GM19397 (cell line): ENCODE measurements around the gene TPD52L1.
A peak's percentile ranks its signal among the peaks of the same experiment; 100 is the strongest.

Source experiments
- ATAC-seq: cut with Tn5 transposase; IDR thresholded peaks from one replicate; pipeline ENCODE4 v1.9.1; 2021; ENCODE audit warnings: mild to moderate bottlenecking, moderate library complexity; ENCODE audit not compliant: unreplicated experiment

TPD52L1 gene

DNA sequence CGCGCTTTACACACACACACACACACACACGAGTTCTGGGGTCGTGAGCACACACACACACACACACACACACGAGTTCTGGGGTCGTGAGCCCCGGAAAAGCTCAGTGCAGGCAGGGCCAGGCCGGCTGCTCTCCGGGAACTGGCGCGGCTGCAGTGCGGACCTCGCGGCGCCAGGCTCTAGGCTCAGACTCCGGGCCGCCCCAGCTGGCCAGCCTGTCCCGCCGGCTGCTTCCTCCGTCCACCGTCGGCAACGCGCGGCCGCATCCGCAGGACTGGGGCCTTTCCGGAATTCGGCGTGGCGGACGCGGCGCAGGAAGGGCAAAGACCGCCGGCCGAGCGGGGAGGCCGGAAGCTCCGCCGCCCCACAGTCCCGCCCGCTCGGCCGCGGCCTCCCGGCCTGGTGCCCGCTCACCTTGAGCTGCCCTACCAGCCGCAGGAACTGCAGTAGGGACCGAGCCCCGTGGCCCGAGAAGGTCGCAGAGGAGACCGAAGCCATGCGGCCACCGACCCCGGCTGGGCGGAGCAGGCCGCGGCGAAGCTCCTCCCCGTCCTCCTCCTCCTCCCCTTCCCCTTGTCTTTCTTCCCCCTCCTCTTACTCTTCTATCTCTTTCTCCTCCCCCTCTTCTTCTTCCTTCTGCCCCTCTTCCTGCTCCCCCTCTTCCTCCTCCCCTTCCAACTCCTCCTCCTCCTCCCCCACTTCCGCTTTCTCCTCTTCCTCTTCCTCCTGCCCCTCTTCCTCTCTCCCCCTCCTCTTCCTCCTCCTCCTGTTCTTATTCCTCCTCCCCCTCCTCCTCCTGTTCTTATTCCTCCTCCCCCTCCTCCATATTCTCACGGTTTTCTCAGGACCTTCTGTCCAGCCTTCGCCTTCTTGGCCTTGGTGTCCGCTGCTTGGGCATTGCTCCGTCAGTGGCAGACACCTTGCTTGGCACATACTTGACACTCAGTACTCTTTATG is 148.1 kb downstream of the TPD52L1 start, which contains the start of gene HDDC2:
TSS of gene HDDC2 (minus strand) at position 533 of the 957 bp plus-strand sequence. CDS start at position 498, 35 bp downstream.
- peak; percentile 87 for ATAC-seq

DNA sequence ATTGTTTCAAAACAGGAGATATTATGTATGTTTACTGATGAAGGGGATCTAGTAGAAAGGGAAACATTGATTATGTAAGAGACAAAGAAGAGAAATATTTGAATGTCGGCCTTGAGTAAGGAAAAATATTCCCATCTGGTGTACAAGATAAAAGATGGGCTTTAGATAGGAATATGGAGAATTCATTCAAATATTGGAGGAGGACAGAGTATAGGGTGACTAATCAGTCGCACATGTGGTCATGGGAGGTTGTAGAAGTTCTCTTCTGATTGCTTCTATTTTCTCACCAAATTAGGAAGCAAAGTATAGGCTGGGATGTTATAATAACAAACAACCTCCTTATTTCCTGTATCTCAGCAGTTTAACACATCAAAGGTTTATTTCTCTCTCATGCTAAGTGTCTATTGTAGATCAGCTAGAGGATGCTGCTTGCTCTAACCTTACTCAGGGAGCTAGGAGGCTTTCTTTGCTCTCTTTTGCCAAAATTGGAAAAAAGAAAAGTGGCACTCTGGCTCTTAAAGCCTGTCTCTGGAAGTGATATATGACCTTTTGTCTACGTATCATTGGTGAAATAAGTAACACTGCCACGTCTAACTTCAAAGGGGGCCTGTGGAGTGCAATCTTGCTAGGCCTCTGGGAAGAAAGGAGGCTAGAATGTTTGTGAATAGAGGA is 149.4 kb downstream of the TPD52L1 start:
- ATAC-seq = no peak

DNA sequence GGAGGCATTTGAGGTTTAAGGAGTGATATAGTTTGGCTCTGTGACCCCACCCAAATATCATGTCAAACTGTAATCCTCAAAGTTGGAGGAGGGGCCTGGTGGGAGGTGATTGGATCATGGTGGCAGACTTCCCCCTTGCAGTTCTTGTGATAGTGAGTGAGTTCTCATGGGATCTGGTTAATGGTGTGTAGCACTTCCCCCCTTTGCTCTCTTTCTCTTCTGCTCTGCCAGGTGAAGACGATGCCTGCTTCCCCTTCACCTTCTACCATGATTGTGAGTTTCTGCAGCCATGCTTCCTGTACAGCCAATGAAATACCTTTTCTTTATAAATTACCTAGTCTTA is 149.9 kb downstream of the TPD52L1 start:
- no peak for ATAC-seq

DNA sequence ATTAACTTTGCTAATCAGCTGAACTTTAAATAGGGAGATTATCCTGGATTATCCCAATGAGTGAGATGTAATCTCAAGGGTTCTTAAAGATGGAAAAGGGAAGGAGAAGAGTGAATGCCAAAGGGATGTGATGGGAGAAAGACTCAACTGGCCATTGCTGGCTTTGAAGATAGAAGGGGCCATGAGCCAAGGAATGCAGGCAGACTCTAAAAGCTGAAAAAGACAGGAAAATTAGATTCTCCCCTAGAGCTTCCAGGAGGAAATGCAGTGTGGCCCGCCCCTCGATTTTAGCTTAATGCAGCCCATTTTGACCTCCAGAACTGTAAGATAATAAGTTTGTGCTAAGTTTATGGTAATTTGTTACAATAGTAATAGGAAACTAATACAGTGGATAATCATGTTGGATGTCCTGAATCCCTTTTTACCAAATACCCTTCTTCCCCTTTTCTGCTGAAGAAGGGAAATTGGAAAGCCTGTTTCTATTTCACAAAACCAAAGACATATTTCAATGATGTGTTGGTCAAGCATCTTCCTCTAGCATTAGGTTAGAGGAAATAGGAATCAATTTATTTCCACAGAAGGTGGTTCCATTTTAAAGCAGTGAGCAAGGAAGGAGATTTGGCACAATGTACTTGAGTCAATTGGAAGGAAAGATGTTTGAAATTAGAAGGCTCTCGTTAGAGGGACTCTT is 151.5 kb downstream of the TPD52L1 start:
- no peak for ATAC-seq

DNA sequence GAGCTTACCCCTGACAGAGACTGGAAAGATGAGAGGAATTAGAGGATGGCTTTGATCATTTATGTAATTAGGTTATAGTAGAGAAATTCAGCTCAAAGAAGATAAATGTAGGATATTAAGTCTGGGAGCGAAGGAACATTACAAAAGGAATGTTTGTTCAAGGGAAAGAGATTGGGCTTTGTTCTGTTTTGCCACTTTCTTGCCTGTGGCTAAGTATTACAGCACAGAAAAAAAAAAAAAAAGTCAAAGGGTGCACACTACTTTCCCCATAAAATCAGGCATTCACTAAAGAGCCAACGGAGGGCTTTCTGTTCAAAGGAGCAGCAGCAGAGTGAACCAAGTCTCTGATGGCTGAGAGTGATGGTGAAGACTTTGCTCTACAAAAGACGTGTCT is 153.2 kb downstream of the TPD52L1 start:
- no peak for ATAC-seq

DNA sequence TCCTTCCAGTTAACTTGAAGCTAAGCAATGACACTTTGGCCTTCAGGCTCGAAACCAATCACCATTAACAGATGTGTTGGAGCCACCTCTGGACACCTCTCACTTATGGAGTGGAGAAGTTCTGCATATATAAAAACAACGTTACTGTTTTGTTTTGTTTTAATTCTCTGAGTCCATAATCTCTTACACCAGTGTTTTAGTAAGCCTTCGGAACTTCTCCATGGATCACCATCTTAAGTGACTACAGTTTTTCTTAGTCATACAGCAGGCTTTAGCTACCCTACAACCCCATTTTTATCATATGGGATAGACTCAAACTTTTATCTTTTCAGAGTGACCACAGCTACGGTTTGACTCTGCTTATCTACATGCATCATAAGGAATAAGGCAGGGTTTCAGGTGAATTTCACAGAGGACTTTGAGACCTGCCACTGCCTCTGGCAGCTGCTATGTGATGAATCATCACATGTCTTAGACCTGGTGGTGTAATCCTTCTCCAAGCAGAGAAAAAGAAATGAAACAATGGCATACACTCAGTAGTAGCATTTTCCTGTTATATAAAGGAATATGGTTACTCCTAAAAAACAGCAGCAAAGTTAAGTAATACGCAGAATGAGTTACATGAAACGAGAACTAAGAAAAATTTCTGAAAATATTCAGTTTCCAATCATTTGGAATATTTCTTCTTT is 153.7 kb downstream of the TPD52L1 start:
- ATAC-seq = no peak

DNA sequence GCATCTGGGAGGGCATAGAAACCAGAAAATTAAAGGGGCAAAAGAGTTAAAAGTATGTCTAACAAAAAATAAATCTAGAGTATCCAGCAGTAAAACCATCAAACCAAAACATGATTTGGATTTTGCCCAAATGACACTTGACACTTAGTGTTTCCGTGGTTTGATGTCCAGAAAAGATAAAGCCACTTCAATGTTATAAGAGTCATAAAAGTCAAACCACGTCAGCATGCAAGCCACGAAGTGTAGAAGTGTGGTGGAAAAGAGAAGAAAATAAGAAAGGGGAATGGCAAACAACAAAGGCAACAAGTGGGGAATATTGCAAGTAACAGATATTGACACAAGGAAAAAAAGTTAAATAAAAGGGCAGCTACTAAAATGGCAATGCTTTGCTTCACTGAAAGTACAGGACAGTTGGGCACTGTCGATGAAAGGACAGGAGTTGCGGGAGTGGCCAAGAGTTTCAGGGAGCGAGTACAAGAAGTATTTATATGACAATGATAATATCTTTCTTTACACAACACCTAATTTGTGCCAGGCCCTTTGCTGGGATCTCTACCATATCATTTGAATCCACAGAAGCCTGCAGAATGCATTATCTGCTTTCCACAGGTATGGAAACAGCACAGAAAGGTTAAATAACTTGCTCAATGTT is 154.5 kb downstream of the TPD52L1 start:
- no peak for ATAC-seq

DNA sequence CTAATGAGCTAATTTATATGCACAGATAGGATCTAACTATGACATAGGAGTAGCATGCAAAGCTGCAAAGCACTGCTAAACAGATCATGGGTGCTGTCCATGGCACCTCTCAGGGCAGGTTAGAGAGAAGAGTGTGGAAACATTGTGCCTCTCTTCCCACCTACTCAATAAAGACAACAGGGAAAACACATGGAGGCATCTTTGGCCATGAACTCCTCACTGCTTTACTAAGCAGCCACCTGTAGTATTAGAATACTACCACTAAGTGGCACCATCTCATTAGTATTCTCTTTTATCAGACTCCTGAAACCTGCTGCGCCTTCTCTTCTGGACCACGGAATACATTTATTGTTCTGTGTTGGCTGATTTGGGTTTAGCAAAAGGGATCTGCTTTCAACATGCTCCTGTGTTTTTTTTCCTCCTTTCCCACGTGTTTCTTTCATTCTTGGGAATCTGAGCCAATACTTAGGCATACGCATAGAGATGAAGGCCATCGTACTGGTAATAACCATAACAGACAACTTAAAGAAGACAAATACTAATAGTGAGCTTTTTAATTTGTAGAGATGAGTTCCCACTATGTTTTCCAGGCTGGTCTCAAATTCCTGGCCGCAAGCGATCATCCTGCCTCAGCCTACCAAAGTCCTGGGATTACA is 157.5 kb downstream of the TPD52L1 start:
- no peak for ATAC-seq

DNA sequence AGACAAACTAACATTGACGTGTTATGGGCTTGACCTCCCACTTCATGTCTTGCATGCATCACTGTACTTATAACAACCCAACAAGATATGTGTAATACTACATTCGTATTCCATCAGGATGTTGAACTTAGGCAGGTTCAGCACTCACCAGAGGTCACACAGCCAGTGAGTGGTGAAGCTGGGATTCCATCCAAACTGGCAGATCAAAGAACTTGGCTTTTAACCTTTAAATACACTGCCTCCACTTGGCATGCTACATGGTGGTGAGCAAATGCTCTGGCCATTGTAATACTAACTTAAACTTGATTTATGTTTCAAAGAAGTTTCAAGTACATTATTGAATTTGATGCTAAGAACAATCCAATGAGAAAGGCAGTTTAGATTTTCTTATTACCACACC is 158.9 kb downstream of the TPD52L1 start:
- ATAC-seq = no peak

DNA sequence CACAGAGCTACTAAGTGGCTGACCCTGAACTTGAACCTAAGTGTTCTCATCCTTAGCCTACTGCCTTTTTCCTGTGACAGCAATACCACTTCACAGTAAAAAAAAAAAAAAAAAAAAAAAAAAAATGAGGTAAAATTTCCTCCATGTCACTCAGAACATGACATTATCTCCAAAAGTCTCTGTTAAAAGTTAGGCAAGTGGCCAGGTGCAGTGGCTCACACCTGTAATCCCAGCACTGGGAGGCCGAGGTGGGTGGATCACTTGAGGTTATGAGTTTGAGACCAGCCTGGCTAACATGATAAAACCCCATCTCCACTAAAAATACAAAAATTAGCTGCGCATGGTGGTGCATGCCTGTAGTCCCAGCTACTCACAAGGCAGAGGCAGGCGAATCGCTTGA is 159.4 kb downstream of the TPD52L1 start:
- ATAC-seq = no peak
